Hematopoietic multipotent progenitor cell treated with erythropoietin and hydrocortisone succinate and interleukin-3 and kit ligand, for 6 days (in vitro differentiated cells): ENCODE measurements around the gene GPX2.
"Not testable (repeated sequence)": the region's sequence is repeated elsewhere in the genome, so short reads cannot be mapped to it uniquely, and the experiment has no call there.

ENCODE experiments used
- DNase-seq: peaks from one replicate; pipeline ENCODE4 v3.0.0-alpha.2; 2015

GPX2 gene

DNA sequence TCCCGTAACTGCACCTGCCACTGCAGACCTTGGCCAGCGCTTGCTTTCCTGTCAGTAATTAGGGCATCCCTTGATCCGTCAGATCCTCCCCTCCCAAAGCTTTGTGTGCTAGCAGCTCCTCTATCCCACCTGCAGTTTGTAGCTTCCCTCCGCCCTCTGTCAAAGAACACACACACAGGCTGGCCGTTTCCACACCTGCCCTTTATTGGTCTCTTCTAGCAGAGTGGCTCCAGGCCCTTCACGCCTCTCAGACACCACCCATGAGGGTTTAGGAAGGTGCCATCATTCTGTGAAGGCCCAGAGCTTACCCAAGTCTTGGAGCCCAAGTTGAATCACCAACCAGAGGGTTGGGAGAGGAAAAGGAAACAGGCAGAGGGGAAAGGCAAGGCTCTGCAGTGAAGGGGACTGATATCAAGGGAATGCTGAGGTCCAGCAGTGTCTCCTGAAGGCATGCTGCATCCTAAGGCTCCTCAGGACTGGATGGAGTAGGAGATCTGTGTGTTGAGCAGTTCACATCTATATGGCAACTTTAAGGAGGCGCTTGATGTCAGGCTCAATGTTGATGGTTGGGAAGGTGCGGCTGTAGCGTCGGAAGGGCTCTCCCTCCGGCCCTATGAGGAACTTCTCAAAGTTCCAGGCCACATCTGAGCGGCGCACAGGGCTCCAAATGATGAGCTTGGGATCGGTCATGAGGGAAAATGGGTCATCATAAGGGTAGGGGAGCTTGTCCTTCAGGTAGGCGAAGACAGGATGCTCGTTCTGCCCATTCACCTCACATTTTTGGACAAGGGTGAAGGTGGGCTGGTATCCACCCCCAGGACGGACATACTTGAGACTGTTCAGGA is 3.4 kb downstream of the GPX2 start:
- DNase-seq = no peak

DNA sequence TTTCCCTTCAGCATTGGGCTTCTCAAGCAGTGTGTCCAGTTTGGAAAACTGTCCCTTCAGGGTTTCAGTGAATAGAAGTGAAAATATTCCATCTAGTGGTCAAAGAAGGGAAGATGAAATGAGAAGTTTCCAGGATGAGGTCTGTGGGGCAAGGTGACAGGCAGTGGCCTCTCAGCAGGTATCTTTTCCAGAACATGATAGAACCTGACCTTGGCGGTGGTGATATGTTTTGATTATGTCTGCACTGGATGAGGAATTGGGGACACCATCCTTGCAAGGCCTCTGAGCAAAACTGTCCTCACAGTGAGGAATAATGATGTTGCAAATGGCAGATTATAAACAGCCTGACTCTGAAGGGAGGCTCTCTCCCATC is 4.7 kb downstream of the GPX2 start:
- peak; percentile 21 for DNase-seq

GRCh38 chr14:64937171-64937820 is 5.2 kb downstream of the GPX2 start:
- no peak for DNase-seq

DNA sequence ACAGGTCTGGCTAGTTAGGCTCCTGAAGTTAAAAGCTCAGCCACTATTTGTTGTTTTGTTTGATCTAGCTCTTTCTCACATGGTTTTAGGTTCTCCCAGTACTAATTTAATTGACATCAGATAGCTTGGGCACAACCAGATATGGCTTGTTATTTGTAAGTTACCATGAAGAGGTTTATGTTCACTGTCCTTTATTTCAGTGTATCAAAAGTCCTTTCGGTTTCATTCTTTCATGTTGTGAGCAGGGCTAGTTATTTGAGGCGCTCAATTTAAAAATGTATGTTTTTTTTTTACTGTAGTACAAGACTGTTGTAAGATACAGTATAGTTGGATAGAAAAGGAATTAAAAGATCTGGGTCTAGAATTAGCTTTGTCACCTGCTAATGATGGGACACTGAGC is 7.0 kb downstream of the GPX2 start:
- no peak for DNase-seq

GRCh38 chr14:64934338-64934929 is 8.1 kb downstream of the GPX2 start:
- no peak for DNase-seq

DNA sequence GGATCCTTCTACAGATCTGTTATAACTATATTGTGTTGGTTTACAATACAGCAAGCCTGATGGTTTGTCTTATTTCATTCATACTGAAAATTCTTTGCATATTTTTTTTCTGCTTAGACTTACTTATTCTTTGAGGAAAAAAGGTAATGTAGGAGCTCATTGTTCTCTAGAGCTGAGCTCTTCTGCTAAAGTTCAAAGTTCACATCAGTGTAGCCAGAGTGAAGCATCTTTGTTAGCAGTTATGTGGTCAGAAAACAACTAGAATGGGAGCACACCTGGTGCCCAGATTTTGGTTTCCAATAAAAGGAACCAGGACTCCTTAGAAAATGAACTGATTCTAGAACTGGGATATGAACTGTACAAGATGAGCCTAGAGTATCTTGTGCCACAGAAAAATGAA is 10.3 kb downstream of the GPX2 start:
- no peak for DNase-seq

- DNase-seq = no peak
Measured at GRCh38 chr14:64931123-64931522, 11.4 kb downstream of the GPX2 start.

DNA sequence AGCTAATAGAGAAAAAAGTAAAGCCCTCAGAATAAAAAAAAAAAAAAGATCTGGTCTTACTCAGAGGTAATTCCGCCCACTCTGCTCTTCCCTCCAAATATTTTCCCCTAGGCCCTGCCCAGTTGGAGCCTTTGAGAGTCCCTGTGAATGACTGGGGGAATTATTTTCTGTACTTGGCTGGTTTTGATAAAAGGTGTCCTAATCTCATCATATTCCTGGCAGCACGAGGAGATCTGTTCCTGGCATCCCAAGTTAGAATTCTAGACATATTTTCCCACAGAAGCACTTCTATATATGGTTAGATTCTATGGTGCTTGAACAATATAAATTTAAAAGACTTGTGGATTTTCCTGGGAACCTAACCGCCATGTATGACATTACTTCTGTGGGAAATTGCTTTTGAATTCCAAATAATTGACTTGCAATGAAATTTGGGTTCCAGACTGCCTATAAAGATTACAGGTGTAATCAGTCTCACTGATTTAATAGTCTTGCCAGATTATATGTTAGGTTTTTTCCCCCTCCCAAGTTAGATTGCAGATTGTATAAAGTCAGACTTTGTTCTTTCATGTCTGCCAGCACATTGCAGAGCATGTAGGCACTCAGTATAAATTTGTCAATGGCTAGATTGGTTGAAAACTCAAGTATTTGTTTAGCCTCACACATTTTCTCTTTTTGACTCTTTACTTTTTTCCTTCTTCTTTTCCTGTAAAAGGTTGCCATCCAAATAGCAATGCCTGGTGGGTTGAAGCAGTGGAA is 12.3 kb downstream of the GPX2 start:
- DNase-seq = no peak

- no peak for DNase-seq
Measured at GRCh38 chr14:64929014-64929359, 13.6 kb downstream of the GPX2 start.

GRCh38 chr14:64928239-64929013 is 14.1 kb downstream of the GPX2 start:
- DNase-seq = no peak

- peak; percentile 24 for DNase-seq
Measured at GRCh38 chr14:64927031-64927430, 15.5 kb downstream of the GPX2 start.

DNA sequence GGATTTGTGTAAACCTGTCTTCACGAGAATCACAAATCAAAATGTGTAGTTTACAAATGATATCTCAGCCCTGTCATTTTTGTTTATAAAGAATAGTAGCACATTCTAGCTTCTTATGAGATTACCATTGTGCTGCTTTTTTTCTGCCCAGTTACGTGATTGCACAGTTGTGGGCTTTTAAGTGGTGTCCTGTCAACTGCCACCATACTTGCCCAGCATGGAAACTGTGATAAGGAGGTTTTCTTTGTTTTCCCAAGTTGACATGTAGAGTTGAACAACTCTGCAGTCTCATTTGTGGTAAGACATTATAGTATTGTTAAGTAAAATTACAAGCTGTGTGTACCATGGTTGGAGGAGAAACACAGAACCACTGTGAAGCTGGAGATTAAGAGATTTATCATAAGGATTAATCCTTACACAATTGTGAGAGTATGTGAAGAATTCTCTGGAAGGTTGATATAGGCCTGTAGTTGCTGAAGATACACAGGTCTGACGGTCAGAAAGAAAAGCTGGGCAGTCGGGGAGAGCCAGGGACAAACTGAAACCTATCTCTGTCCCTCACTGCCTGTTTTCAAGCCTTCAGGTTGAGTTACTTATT is 16.0 kb downstream of the GPX2 start:
- DNase-seq = peak; percentile 50

GRCh38 chr14:64923015-64923414 is 19.5 kb downstream of the GPX2 start:
- no peak for DNase-seq

DNA sequence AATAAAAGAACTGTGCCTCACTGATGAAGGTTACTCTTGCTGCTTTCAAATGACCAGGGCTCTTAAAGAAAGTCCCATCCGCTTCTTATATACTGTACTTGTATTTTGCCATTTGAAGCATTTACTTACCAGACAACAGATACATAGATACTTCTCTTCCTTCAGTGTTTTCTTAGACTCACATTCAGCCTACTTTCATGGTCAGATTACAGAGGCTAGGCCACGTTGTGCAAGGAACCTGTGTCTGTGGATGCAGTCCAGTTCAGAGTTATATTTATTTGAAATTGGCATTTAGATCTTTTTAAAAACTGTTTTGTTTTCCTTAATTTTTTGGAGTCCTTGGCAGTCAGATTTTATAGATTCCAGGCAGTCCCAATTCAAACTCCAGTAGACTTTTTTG is 22.1 kb downstream of the GPX2 start:
- DNase-seq = no peak

GRCh38 chr14:64919618-64920017 is 22.9 kb downstream of the GPX2 start:
- DNase-seq = no peak

DNA sequence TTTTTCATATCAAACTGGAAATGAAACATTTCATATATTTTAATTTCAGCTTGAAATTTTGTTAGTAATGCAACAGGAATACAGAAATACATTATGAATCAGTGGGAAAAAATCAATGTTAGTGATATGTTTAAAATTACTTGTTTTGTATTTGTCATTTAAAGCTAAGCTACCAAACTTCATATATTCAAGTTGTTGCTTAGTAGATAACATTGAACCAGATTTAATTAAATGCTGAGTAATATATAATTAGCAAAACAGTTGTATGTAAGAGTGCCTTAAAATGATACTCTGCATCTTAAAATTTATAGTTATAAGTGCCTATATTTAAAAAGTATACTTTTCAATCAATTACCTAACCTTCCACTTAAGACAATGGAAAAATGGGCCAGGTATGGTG is 23.3 kb downstream of the GPX2 start:
- no peak for DNase-seq

DNA sequence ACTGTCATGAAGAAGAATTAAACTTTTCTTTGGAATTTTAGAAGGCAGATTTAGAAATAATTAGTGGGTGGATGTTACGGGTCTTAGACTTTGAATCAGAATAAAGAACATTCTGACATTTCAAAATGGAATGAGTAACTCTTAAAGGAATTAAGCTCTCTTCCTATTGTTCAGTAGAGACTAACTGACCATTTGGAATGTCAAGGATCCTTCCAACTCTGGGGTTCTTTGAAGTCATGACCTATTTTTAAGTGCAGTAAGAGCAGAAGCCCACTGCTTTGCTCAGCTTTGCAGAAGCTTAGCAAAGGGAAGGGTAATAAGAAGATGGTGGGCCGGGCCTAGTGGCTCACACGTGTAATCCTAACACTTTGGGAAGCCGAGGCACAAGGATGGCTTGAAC is 24.3 kb downstream of the GPX2 start:
- DNase-seq = no peak

GRCh38 chr14:64915797-64916196 is 26.7 kb downstream of the GPX2 start:
- peak; percentile 61 for DNase-seq

DNA sequence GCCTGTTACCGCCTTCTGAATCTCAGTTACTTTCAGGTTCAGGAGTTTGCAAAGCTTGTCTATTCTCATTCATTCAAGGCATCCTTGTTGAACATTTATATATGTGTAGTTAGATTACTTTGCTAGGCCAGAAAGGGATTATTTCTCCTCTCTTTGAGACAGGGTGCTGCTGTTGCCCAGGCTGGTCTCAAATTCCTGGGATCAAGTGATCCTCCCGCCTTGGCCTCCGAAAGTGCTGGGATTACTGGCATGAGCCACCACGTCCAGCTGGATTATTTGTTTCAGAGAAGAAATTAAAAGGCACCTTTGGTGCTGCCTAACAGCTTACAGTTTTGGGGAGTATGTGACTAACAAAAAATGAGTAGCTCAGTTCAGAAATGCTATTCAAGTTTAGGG is 27.5 kb downstream of the GPX2 start:
- DNase-seq = no peak

DNA sequence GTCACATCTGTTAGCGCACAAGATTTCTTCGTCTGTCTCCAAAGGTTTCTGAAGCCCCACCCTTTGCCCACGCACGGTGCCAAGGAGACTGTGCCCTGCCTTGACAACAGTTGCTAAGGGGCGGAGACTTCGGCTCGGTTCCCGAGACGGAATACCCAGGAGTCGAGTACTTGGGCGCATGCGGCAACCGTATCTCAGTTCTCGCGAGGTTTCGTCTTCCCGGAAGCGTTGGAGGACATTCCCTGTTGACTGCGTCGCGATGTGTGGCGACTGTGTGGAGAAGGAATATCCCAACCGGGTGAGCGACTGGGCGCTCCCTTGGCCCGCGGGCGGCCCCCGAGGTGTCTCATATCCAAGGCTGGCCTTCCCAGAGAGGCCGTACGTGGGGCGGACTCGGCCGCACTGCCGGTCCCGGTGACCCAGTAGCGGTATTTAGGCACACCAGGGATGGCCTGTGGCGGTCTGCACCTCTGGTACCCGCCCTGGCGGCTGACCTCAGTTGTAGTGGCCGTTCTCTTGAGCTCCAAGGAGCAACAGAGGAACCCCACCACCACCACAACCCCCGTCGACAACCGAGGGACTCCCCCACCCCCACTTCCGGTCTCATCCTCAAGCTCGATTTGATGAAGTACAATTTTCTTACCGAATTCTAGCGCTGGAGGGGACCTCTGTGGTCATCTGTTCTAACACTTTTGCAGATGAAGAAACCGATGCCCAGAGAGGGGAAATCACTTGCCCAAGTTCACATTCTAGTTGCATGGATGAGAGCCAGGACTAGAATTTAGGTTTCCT is 28.1 kb downstream of the GPX2 start, which contains the start of gene CHURC1:
Gene CHURC1 (plus strand): TSS at position 219 of the 792 bp plus-strand sequence. CDS start 41 bp downstream, at position 260.
- DNase-seq = peak; percentile 100

- DNase-seq = not testable (repeated sequence)
Measured at GRCh38 chr14:64913477-64913876, 29.1 kb downstream of the GPX2 start.
